Gastrocnemius medialis (tissue), 4 donors: ENCODE results near the gene CREB1. TPM values are rescaled to one million over a fixed set of nuclear protein-coding genes. Genes with fewer than 3 reads are reported as not detected.
A peak's percentile ranks its signal among the peaks of the same experiment; 100 is the strongest.

ENCODE experiments used
- ATAC-seq, 2 donors: fragments of 150-250 bp; one replicate each; pipeline ENCODE4 v1.9.1; 2016
- DNase-seq, 2 donors: peaks; one replicate each; pipeline ENCODE4 v3.0.0-alpha.2; 2019
- H3K27ac ChIP-seq, 4 donors: fragments of 200-600 bp; sonication (generic); 1 replicate in 1 of 4; 2 replicates in 3 of 4; pipeline ENCODE4 v1.5.1; 2016 to 2018; ENCODE audit warnings: mild to moderate bottlenecking in 2 of 4, moderate library complexity in 1 of 4
- H3K27me3 ChIP-seq, 3 donors: fragments of 200-600 bp; sonication (generic) in 2 of 3; 1 replicate in 1 of 3; 2 replicates in 2 of 3; pipeline versions ENCODE4 v1.5.1 to v1.6.0; 2016 to 2019; ENCODE audit warnings: mild to moderate bottlenecking in 1 of 3, moderate library complexity in 1 of 3
- H3K36me3 ChIP-seq, 2 donors: fragments of 200-600 bp; sonication (generic) in 1 of 2; one replicate each; pipeline ENCODE4 v1.5.1; 2017 to 2018
- H3K4me1 ChIP-seq, 2 donors: fragments of 200-600 bp; sonication (generic) in 1 of 2; one replicate each; pipeline ENCODE4 v1.5.1; 2016 to 2017; ENCODE audit warnings: mild to moderate bottlenecking in 2 of 2
- H3K4me3 ChIP-seq, 4 donors: fragments of 200-600 bp; sonication (generic) in 3 of 4; 1 replicate in 1 of 4; 2 replicates in 3 of 4; pipeline ENCODE4 v1.5.1; 2016 to 2019; ENCODE audit warnings: mild to moderate bottlenecking in 2 of 4
- H3K9me3 ChIP-seq, 3 donors: fragments of 200-600 bp; sonication (generic) in 2 of 3; 1 replicate in 1 of 3; 2 replicates in 2 of 3; pipeline ENCODE4 v1.5.1; 2016 to 2019
- POLR2A ChIP-seq, 2 donors: fragments of 450-650 bp; IDR thresholded peaks; one replicate each; pipeline ENCODE4 v1.6.1; 2017; ENCODE audit warnings: antibody characterized with exemption in 2 of 2, mild to moderate bottlenecking in 2 of 2, moderate library complexity in 2 of 2
- in situ Hi-C, 4 donors: fragments of 200-750 bp; cut with MboI; loops; one replicate each; pipeline versions ENCODE4 v1.15.0 to v1.8.0; 2017; ENCODE audit warnings: low sequenced_read_pairs in 4 of 4
- intact Hi-C: fragments of 100-400 bp; cut with DNase I; formaldehyde crosslinking; loops from one replicate; pipeline ENCODE4 v1.15.1; 2023; ENCODE audit warnings: low total_unique reads
- total RNA-seq, 4 donors: library from RNA; depleted of rRNA; stranded (reverse); fragments of >200 nt; gene quantifications; one replicate each; pipeline versions ENCODE4 v1.1.0 to v1.2.3, GENCODE V29; 2016
- TF ChIP-seq, protein P1 (sequence below), 5 experiments: fragments of 450-650 bp in 3 of 5; fragments of 200-600 bp in 2 of 5; sonication (generic) in 2 of 5; IDR thresholded peaks in 4 of 5; conservative IDR thresholded peaks in 1 of 5; 1 replicate in 4 of 5; 2 replicates in 1 of 5; pipeline ENCODE4 v1.5.1; 2016 to 2019; ENCODE audit warnings: antibody characterized with exemption in 5 of 5, mild to moderate bottlenecking in 3 of 5, moderate library complexity in 3 of 5

Gene CREB1
- total RNA-seq, 4 donors from 2014 or later: 11.5 to 19.9 (median 19.8) TPM

DNA sequence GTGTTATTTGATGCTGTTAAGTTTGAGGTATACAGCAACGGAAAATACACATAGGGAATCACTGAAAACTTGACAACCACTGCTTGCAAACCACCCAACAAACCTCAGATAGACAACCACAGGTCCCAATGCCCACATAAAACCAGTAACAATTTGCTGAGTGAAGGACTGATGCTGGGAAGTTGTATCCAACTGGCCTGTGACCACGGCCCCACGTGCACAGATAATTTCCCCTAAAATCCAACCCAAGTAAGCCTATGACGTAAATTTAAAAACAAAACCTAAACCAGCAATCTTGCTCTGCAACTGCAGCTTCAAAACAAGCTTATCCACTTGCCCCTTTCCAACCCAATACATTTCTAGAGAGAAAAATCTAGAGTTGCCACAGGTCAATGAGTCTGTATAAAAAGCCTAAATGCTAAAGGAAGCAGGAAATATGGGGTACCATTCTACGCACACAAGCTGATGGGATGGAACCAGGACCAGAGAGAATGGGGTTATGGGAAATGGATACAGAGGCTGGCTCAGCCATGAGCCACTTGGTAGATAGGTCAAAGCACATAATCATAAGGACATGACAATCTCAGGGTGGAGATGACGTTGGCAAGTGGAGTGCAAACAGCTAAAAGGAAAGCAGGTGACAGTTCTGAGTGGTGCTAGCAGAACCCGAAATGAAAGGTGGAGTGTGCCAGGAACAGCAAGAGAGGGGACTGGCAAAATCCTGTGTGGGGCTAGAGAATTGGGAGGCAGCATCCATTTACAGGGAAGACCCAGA, 27.8 kb upstream of the CREB1 start:
- TF ChIP-seq POLR2A (IDR thresholded peaks at IDR 0.05): no peak
- TF ChIP-seq, protein P1, sequence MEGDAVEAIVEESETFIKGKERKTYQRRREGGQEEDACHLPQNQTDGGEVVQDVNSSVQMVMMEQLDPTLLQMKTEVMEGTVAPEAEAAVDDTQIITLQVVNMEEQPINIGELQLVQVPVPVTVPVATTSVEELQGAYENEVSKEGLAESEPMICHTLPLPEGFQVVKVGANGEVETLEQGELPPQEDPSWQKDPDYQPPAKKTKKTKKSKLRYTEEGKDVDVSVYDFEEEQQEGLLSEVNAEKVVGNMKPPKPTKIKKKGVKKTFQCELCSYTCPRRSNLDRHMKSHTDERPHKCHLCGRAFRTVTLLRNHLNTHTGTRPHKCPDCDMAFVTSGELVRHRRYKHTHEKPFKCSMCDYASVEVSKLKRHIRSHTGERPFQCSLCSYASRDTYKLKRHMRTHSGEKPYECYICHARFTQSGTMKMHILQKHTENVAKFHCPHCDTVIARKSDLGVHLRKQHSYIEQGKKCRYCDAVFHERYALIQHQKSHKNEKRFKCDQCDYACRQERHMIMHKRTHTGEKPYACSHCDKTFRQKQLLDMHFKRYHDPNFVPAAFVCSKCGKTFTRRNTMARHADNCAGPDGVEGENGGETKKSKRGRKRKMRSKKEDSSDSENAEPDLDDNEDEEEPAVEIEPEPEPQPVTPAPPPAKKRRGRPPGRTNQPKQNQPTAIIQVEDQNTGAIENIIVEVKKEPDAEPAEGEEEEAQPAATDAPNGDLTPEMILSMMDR (IDR thresholded peaks at IDR 0.05 in 4 of 5, conservative IDR thresholded peaks at IDR 0.05 in 1 of 5): no peak
- Histone ChIP-seq H3K4me3 (no peak overlapping the region), H3K36me3 (no peaks in the 10 kb centered on the region), H3K27ac (no peak overlapping the region), H3K4me1 (peaks cover 0 to 7% of the 10 kb centered on the region in 2 donors), H3K9me3 (no peaks in the 10 kb centered on the region), H3K27me3 (no peaks in the 10 kb centered on the region)
- ATAC-seq: no peak
- in situ Hi-C loops (no loop called here), intact Hi-C loops (no loop called here)
- no peak for DNase-seq

GRCh38 chr2:207502577-207503198, 27.1 kb upstream of the CREB1 start:
- H3K9me3 ChIP-seq: no peaks in the 10 kb centered on the region
- TF ChIP-seq, protein P1 (IDR thresholded peaks at IDR 0.05 in 4 of 5, conservative IDR thresholded peaks at IDR 0.05 in 1 of 5): no peak
- TF ChIP-seq POLR2A (IDR thresholded peaks at IDR 0.05): no peak
- DNase-seq (no peak), ATAC-seq (no peak)
- intact Hi-C loops: no loop called here
- peaks cover 0 to 7% of the 10 kb centered on the region in 2 donors for H3K4me1 ChIP-seq
- H3K27me3 ChIP-seq: no peaks in the 10 kb centered on the region
- H3K36me3 ChIP-seq: no peaks in the 10 kb centered on the region
- H3K27ac ChIP-seq: no peak overlapping the region
- no peak overlapping the region for H3K4me3 ChIP-seq
- in situ Hi-C loops: no loop called here

GRCh38 chr2:207503234-207503633, 26.5 kb upstream of the CREB1 start:
- Histone ChIP-seq H3K9me3 (no peaks in the 10 kb centered on the region), H3K27ac (no peak overlapping the region), H3K27me3 (no peaks in the 10 kb centered on the region), H3K4me3 (no peak overlapping the region), H3K36me3 (no peaks in the 10 kb centered on the region), H3K4me1 (peaks cover 0 to 7% of the 10 kb centered on the region in 2 donors)
- TF ChIP-seq POLR2A (IDR thresholded peaks at IDR 0.05): no peak
- TF ChIP-seq, protein P1 (IDR thresholded peaks at IDR 0.05 in 4 of 5, conservative IDR thresholded peaks at IDR 0.05 in 1 of 5): no peak
- DNase-seq (no peak), ATAC-seq (peak in 1 of 2 donors; percentile 12)
- intact Hi-C loops: no loop called here
- in situ Hi-C loops: no loop called here

- Histone ChIP-seq H3K4me1 (no peaks in the 10 kb centered on the region), H3K36me3 (no peaks in the 10 kb centered on the region), H3K27ac (no peak overlapping the region), H3K4me3 (no peak overlapping the region), H3K9me3 (no peaks in the 10 kb centered on the region), H3K27me3 (no peaks in the 10 kb centered on the region)
- ATAC-seq (no peak), DNase-seq (no peak)
- intact Hi-C loops (no loop called here), in situ Hi-C loops (no loop called here)
- no peak for TF ChIP-seq POLR2A (IDR thresholded peaks at IDR 0.05)
These were observed 25.1 kb upstream of the CREB1 start for GRCh38 chr2:207504513-207505170.

- no peak for ATAC-seq
- Histone ChIP-seq H3K36me3 (no peaks in the 10 kb centered on the region), H3K4me3 (no peak overlapping the region), H3K9me3 (no peaks in the 10 kb centered on the region), H3K27me3 (no peaks in the 10 kb centered on the region), H3K27ac (no peak overlapping the region), H3K4me1 (no peaks in the 10 kb centered on the region)
- intact Hi-C loops: no loop called here
- no peak for DNase-seq
- TF ChIP-seq, protein P1 (IDR thresholded peaks at IDR 0.05 in 4 of 5, conservative IDR thresholded peaks at IDR 0.05 in 1 of 5): no peak
- TF ChIP-seq POLR2A (IDR thresholded peaks at IDR 0.05): no peak
- in situ Hi-C loops: no loop called here
These were observed 24.6 kb upstream of the CREB1 start for GRCh38 chr2:207505171-207505570.
